ENCODE data around the gene ITPRIP. TPM values are rescaled to one million over a fixed set of nuclear protein-coding genes. Genes with fewer than 3 reads are reported as not detected.

The ITPRIP gene
- total RNA-seq (10 to 100 TPM; 23.8 to 36.0 TPM), polyA plus RNA-seq (10 to 100 TPM; 21.7 to 44.7 TPM)
- long read RNA-seq, donor 1, full-length matches to known transcripts = 7 of 7 reads
- long read RNA-seq, donor 1, partial matches to known transcripts = 0 of 7 reads
- long read RNA-seq, donor 1, other reads (novel, unspliced or antisense) = 0 of 7 reads
- long read RNA-seq, donor 2, full-length matches to known transcripts = 2 of 2 reads
- long read RNA-seq, donor 2, partial matches to known transcripts = 0 of 2 reads
- long read RNA-seq, donor 2, other reads (novel, unspliced or antisense) = 0 of 2 reads
- long read RNA-seq, donor 3, full-length matches to known transcripts = 6 of 6 reads
- long read RNA-seq, donor 3, partial matches to known transcripts = 0 of 6 reads
- long read RNA-seq, donor 3, other reads (novel, unspliced or antisense) = 0 of 6 reads
- long read RNA-seq, donor 4, full-length matches to known transcripts = 2 of 2 reads
- long read RNA-seq, donor 4, partial matches to known transcripts = 0 of 2 reads
- long read RNA-seq, donor 4, other reads (novel, unspliced or antisense) = 0 of 2 reads
- long read RNA-seq, donor 5, full-length matches to known transcripts = 5 of 5 reads
- long read RNA-seq, donor 5, partial matches to known transcripts = 0 of 5 reads
- long read RNA-seq, donor 5, other reads (novel, unspliced or antisense) = 0 of 5 reads

- no peak for TF ChIP-seq CTCF (IDR thresholded peaks at IDR 0.05; ENCODE audit: control extremely low read depth, extremely low read depth)
- peaks cover 9 to 39% (median 24%) of the 10 kb centered on the region in 5 donors for H3K4me1 ChIP-seq (ENCODE audit: control insufficient read depth in 5 of 5, insufficient read depth in 5 of 5, low read length in 5 of 5)
- peaks cover 0 to 2% (median 0%) of the 10 kb centered on the region in 4 donors for H3K36me3 ChIP-seq (ENCODE audit: control insufficient read depth in 4 of 4, insufficient read depth in 4 of 4, low read length in 4 of 4)
- H3K9ac ChIP-seq (ENCODE audit: insufficient read depth in 1 of 2, low read length in 2 of 2) = peak within 1 kb of the TSS; percentile 26 to 99
- WGBS, 2 donors = 0 to 1% methylated on average over 55 to 70 of the region's 70 CpGs
- ATAC-seq (ENCODE audit: insufficient read depth, low FRiP score) (peak; percentile 86), DNase-seq (peak; percentile 85 to 93 (median 91))
- no peaks in the 10 kb centered on the region for H3K27me3 ChIP-seq (ENCODE audit: control insufficient read depth in 3 of 3, insufficient read depth in 3 of 3, low read length in 2 of 3)
- peak within 1 kb of the TSS; percentile 97 for H3K4me3 ChIP-seq
- H3K9me3 ChIP-seq (ENCODE audit: control insufficient read depth in 4 of 4, insufficient read depth in 3 of 4, low read length in 3 of 4) = no peaks in the 10 kb centered on the region
- peak within 1 kb of the TSS; percentile 100 for H3K27ac ChIP-seq (ENCODE audit: low read depth in 1 of 2, low read length in 1 of 2)
Measured at GRCh38 chr10:104337985-104338735, at the start of gene ITPRIP. TSS of gene ITPRIP (minus strand) at chr10:104338465. CDS start at chr10:104316051, 22,414 bp downstream.

GRCh38 chr10:104387130-104387888, 49.0 kb upstream of the ITPRIP start:
- Histone ChIP-seq H3K36me3 (ENCODE audit: control insufficient read depth in 4 of 4, insufficient read depth in 4 of 4, low read length in 4 of 4) (no peaks in the 10 kb centered on the region), H3K4me3 (no peak overlapping the region), H3K27me3 (ENCODE audit: control insufficient read depth in 3 of 3, insufficient read depth in 3 of 3, low read length in 2 of 3) (peaks cover 0 to 6% (median 0%) of the 10 kb centered on the region in 3 donors), H3K9ac (ENCODE audit: insufficient read depth in 1 of 2, low read length in 2 of 2) (no peak overlapping the region), H3K4me1 (ENCODE audit: control insufficient read depth in 5 of 5, insufficient read depth in 5 of 5, low read length in 5 of 5) (peaks cover 0 to 7% (median 0%) of the 10 kb centered on the region in 5 donors), H3K9me3 (ENCODE audit: control insufficient read depth in 4 of 4, insufficient read depth in 3 of 4, low read length in 3 of 4) (no peaks in the 10 kb centered on the region), H3K27ac (ENCODE audit: low read depth in 1 of 2, low read length in 1 of 2) (no peak overlapping the region)
- ATAC-seq (ENCODE audit: insufficient read depth, low FRiP score) (no peak), DNase-seq (no peak)
- TF ChIP-seq CTCF (IDR thresholded peaks at IDR 0.05; ENCODE audit: control extremely low read depth, extremely low read depth) = no peak
- WGBS, 2 donors = 64 to 67% methylated on average over 6 of the region's 6 CpGs

GRCh38 chr10:104380336-104380735, 42.1 kb upstream of the ITPRIP start:
- no peaks in the 10 kb centered on the region for H3K9me3 ChIP-seq (ENCODE audit: control insufficient read depth in 4 of 4, insufficient read depth in 3 of 4, low read length in 3 of 4)
- no peaks in the 10 kb centered on the region for H3K36me3 ChIP-seq (ENCODE audit: control insufficient read depth in 4 of 4, insufficient read depth in 4 of 4, low read length in 4 of 4)
- H3K9ac ChIP-seq (ENCODE audit: insufficient read depth in 1 of 2, low read length in 2 of 2) = no peak overlapping the region
- 92 to 93% methylated on average over 4 of the region's 4 CpGs for WGBS, 2 donors
- TF ChIP-seq CTCF (IDR thresholded peaks at IDR 0.05; ENCODE audit: control extremely low read depth, extremely low read depth) = no peak
- ATAC-seq (ENCODE audit: insufficient read depth, low FRiP score) (no peak), DNase-seq (no peak)
- no peak overlapping the region for H3K4me3 ChIP-seq
- peaks cover 0 to 2% (median 2%) of the 10 kb centered on the region in 3 donors for H3K27me3 ChIP-seq (ENCODE audit: control insufficient read depth in 3 of 3, insufficient read depth in 3 of 3, low read length in 2 of 3)
- no peaks in the 10 kb centered on the region for H3K4me1 ChIP-seq (ENCODE audit: control insufficient read depth in 5 of 5, insufficient read depth in 5 of 5, low read length in 5 of 5)
- H3K27ac ChIP-seq (ENCODE audit: low read depth in 1 of 2, low read length in 1 of 2) = no peak overlapping the region
